Measurements from ENCODE around the gene MYL7. TPM values are rescaled to one million over a fixed set of nuclear protein-coding genes. Genes with fewer than 3 reads are reported as not detected.

Gene MYL7
- total and polyA plus RNA-seq, 9 of the 15 experiments (the other 6 are each of a cell fraction or from before 2014, with no cell fraction given): not detected

- no peak for TF ChIP-seq SIRT6 (IDR thresholded peaks at IDR 0.05; ENCODE audit: low read depth, low read length)
- no peak for TF ChIP-seq NR3C1 (CRISPR knock-in tag; IDR thresholded peaks at IDR 0.05)
- no peak for TF ChIP-seq ATF6 (CRISPR knock-in tag; IDR thresholded peaks at IDR 0.05)
- TF ChIP-seq AFF1 (IDR thresholded peaks at IDR 0.05; ENCODE audit: low read depth in 1 of 2, partially characterized antibody in 2 of 2): no peak
- no peak for TF ChIP-seq RBM34 (IDR thresholded peaks at IDR 0.05; ENCODE audit: borderline replicate concordance, insufficient read depth, low read length)
- peak; percentile 39; the same call in 1 of the 2 replicates for TF ChIP-seq CC2D1A (IDR thresholded peaks at IDR 0.05)
- TF ChIP-seq SRSF7 (optimal IDR thresholded peaks at IDR 0.05; ENCODE audit: low read depth, low read length): no peak
- no peak for TF ChIP-seq MTA1 (IDR thresholded peaks at IDR 0.05; ENCODE audit: borderline replicate concordance)
- TF ChIP-seq ZNF282 (CRISPR knock-in tag; IDR thresholded peaks at IDR 0.05): no peak
- TF ChIP-seq MYBL2 (IDR thresholded peaks at IDR 0.05; ENCODE audit: low read depth): peak; percentile 37; the same call in 1 of the 2 replicates
- TF ChIP-seq MYBL2 (CRISPR knock-in tag; IDR thresholded peaks at IDR 0.05; ENCODE audit: borderline replicate concordance): no peak
- TF ChIP-seq ATF7 (IDR thresholded peaks at IDR 0.05): 0 out of 2 replicates have a peak, but pooled peaks have one; percentile 26
- no peak for TF ChIP-seq ATF1 (CRISPR knock-in tag; IDR thresholded peaks at IDR 0.05)
- peak; percentile 41; the same call in 1 of the 2 replicates for TF ChIP-seq ATF1 (tag; IDR thresholded peaks at IDR 0.05)
- peak; percentile 79 for TF ChIP-seq DACH1 (IDR thresholded peaks at IDR 0.05; ENCODE audit: partially characterized antibody)
- TF ChIP-seq HOXB6 (CRISPR knock-in tag; IDR thresholded peaks at IDR 0.05; ENCODE audit: borderline replicate concordance): no peak
- TF ChIP-seq KDM5B (IDR thresholded peaks at IDR 0.05; ENCODE audit: insufficient replicate concordance, low read depth, low read length): peak; percentile 12
- TF ChIP-seq DDX20 (tag; IDR thresholded peaks at IDR 0.05; ENCODE audit: low read depth): no peak
- TF ChIP-seq TOE1 (IDR thresholded peaks at IDR 0.05; ENCODE audit: borderline replicate concordance): peak; percentile 55; the same call in 1 of the 2 replicates
- no peak for TF ChIP-seq TOE1 (CRISPR knock-in tag; IDR thresholded peaks at IDR 0.05; ENCODE audit: borderline replicate concordance, low read depth)
Measured at GRCh38 chr7:44147026-44147991, 6.2 kb upstream of the MYL7 start (continued).
